Brain pericyte (primary cell): Measurements from ENCODE around the gene SARDH.

Source experiments
- DNase-seq: peaks from one replicate; pipeline ENCODE4 v3.0.0-alpha.2; 2012; ENCODE audit warnings: low read depth, low spot score

SARDH gene

GRCh38 chr9:133702798-133703590, 35.2 kb downstream of the SARDH start:
- DNase-seq: no peak

- no peak for DNase-seq
These were observed 36.0 kb downstream of the SARDH start for GRCh38 chr9:133701981-133702797.

GRCh38 chr9:133701321-133701980, 36.7 kb downstream of the SARDH start:
- no peak for DNase-seq

GRCh38 chr9:133700819-133701320, 37.3 kb downstream of the SARDH start:
- no peak for DNase-seq

GRCh38 chr9:133699546-133699945, 38.6 kb downstream of the SARDH start:
- DNase-seq: no peak

- no peak for DNase-seq
These were observed 42.1 kb downstream of the SARDH start for GRCh38 chr9:133696071-133696472.

- DNase-seq: no peak
These were observed 43.5 kb downstream of the SARDH start for GRCh38 chr9:133694686-133695085.

- DNase-seq: no peak
These were observed 44.2 kb downstream of the SARDH start for GRCh38 chr9:133693703-133694529.

GRCh38 chr9:133693116-133693515, 45.0 kb downstream of the SARDH start:
- DNase-seq: no peak

GRCh38 chr9:133692364-133692985, 45.7 kb downstream of the SARDH start:
- no peak for DNase-seq

- DNase-seq: no peak
These were observed 46.4 kb downstream of the SARDH start for GRCh38 chr9:133691626-133692363.

GRCh38 chr9:133691191-133691590, 47.0 kb downstream of the SARDH start:
- DNase-seq: no peak

- DNase-seq: no peak
These were observed 48.0 kb downstream of the SARDH start for GRCh38 chr9:133690081-133690561.

- DNase-seq: no peak
These were observed 48.9 kb downstream of the SARDH start for GRCh38 chr9:133689151-133689763.

GRCh38 chr9:133687856-133688761, 50.0 kb downstream of the SARDH start:
- no peak for DNase-seq

- no peak for DNase-seq
These were observed 51.2 kb downstream of the SARDH start for GRCh38 chr9:133686642-133687575.
